Nephron (organoid): Measurements from ENCODE around the gene SUPT20HL2.

Source experiments
- H3K27ac Mint-ChIP-seq, 3 experiments: 2 replicates each; pipeline ENCODE4 v1.8.0; 2020; ENCODE audit warnings: mixed read lengths in 3 of 3, mild to moderate bottlenecking in 2 of 3, moderate library complexity in 1 of 3
- H3K27me3 Mint-ChIP-seq: 2 replicates; pipeline ENCODE4 v1.8.0; 2021; ENCODE audit warnings: low read depth, mild to moderate bottlenecking, moderate library complexity, mixed read lengths
- H3K36me3 Mint-ChIP-seq: 2 replicates; pipeline ENCODE4 v1.8.0; 2020; ENCODE audit warnings: low read depth, mixed read lengths
- H3K4me1 Mint-ChIP-seq: 2 replicates; pipeline ENCODE4 v1.8.0; 2020; ENCODE audit warnings: mixed read lengths
- H3K4me3 Mint-ChIP-seq, 3 experiments: 2 replicates each; pipeline ENCODE4 v1.8.0; 2020; ENCODE audit warnings: mild to moderate bottlenecking in 3 of 3, mixed read lengths in 3 of 3, moderate library complexity in 2 of 3
- H3K9me3 Mint-ChIP-seq: 2 replicates; pipeline ENCODE4 v1.8.0; 2020; ENCODE audit warnings: mixed read lengths
- TF ChIP-seq, protein P1 (sequence below), 3 experiments: fragments of 200-600 bp; sonication (generic); IDR thresholded peaks; one replicate each; pipeline ENCODE4 v1.5.0; 2021; ENCODE audit warnings: antibody characterized with exemption in 3 of 3; ENCODE audit not compliant: unreplicated experiment in 3 of 3

Gene SUPT20HL2

DNA sequence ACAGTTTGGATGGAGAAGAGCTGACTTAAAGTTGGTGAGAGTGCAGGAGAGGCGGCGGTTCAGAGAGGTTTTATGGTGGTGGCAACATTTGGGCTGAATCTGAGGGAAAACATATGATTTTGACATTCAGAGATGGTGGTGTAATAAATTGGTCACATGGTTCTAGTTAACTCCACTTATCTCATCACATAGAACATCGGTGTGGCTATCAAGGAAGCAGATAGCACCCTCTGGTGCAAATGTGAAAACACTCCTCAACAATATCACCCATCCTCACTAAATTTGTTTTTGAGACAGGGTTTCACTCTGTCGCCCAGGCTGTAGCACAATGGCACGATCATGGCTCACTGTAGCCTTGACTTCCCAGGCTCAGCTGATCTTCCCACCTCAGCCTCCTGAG, 28.8 kb downstream of the SUPT20HL2 start:
- peaks cover 58% of the 10 kb centered on the region for H3K4me1 Mint-ChIP-seq
- peaks cover 4% of the 10 kb centered on the region for H3K27me3 Mint-ChIP-seq
- H3K27ac Mint-ChIP-seq, result peak overlapping the region in 2 of 3 experiments; percentile 42 to 95
- H3K36me3 Mint-ChIP-seq, result no peaks in the 10 kb centered on the region
- H3K9me3 Mint-ChIP-seq, result no peaks in the 10 kb centered on the region
- no peak overlapping the region for H3K4me3 Mint-ChIP-seq
- TF ChIP-seq, protein P1, sequence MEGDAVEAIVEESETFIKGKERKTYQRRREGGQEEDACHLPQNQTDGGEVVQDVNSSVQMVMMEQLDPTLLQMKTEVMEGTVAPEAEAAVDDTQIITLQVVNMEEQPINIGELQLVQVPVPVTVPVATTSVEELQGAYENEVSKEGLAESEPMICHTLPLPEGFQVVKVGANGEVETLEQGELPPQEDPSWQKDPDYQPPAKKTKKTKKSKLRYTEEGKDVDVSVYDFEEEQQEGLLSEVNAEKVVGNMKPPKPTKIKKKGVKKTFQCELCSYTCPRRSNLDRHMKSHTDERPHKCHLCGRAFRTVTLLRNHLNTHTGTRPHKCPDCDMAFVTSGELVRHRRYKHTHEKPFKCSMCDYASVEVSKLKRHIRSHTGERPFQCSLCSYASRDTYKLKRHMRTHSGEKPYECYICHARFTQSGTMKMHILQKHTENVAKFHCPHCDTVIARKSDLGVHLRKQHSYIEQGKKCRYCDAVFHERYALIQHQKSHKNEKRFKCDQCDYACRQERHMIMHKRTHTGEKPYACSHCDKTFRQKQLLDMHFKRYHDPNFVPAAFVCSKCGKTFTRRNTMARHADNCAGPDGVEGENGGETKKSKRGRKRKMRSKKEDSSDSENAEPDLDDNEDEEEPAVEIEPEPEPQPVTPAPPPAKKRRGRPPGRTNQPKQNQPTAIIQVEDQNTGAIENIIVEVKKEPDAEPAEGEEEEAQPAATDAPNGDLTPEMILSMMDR (IDR thresholded peaks at IDR 0.05; ENCODE audit: unreplicated experiment in 3 of 3), result no peak

DNA sequence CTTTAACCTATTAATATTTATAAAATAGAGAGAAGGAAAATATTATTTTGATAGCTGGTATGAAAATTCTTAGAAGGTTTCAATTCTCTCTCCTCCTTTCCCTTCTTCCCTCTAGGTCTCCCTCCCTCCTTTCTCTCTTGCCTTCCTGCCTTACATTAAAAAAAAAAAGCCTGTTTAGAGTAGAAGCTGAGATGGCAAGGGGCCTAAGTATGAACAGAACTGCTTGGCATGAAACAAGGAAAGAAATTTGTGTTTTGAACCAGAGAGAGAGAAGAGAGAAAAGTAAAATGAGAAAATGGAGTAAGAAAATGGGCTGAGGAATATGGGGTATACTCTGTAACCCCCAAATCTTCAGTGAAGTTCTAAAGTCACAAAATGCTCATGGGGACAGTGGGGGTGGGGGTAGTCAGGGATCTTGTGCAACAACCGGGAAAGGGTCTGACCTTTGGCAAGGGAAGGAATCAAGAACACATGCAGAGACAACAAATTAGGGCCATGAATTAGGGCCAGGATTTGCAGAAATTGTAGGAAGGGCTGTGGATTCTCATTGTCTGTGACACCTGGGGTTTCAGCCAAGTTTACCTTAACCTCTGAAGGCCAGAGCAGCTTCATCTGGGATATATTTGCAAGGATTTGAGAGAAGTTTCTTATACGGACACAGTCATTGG, 30.6 kb downstream of the SUPT20HL2 start:
- peak overlapping the region in 2 of 3 experiments; percentile 0 to 3 for H3K4me3 Mint-ChIP-seq
- H3K36me3 Mint-ChIP-seq, result no peaks in the 10 kb centered on the region
- no peaks in the 10 kb centered on the region for H3K9me3 Mint-ChIP-seq
- H3K27me3 Mint-ChIP-seq, result peaks cover 4% of the 10 kb centered on the region
- TF ChIP-seq, protein P1 (IDR thresholded peaks at IDR 0.05; ENCODE audit: unreplicated experiment in 3 of 3), result no peak
- H3K27ac Mint-ChIP-seq, result peak overlapping the region; percentile 76 to 95 (median 90)
- H3K4me1 Mint-ChIP-seq, result peaks cover 56% of the 10 kb centered on the region

DNA sequence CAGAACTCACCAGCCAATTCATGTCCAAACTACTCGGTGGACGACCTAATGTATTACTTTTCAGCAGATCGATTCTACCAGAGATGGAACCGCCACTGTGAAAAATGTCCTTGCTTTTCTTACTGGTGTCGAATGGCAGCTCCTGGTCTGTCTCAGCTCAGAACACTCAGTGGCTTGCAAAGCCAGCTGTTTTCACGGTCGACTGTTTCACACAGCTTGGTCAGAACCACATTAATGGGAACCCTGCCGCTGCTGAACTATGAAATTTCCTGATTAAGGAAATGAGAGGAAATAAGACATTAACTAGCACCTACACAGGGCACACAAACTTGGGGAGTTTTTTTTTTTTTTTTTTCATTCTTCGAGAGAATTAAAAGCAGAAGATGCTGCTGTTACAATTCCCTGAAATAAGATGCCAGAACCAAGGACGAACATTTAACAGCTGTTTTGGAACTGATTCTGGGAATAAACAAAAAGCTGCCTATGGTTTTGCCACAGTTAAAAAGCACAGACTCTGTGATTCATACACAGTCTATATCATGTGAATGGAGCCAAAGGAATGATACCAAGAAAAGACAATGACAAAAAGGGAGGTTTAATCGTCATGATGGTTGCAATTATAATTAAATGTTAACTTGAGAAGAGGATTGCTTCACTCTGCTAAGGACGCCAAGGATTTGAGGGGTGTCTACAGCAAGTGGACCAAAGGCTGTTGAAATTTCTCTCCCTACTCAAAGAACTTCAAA, 31.3 kb downstream of the SUPT20HL2 start:
- Mint-ChIP-seq H3K36me3 (no peaks in the 10 kb centered on the region), H3K9me3 (no peaks in the 10 kb centered on the region), H3K27me3 (peaks cover 4% of the 10 kb centered on the region), H3K4me1 (peaks cover 49% of the 10 kb centered on the region), H3K4me3 (peak overlapping the region; percentile 4 to 31 (median 23)), H3K27ac (peak overlapping the region; percentile 76 to 95 (median 90))
- TF ChIP-seq, protein P1 (IDR thresholded peaks at IDR 0.05; ENCODE audit: unreplicated experiment in 3 of 3), result no peak

DNA sequence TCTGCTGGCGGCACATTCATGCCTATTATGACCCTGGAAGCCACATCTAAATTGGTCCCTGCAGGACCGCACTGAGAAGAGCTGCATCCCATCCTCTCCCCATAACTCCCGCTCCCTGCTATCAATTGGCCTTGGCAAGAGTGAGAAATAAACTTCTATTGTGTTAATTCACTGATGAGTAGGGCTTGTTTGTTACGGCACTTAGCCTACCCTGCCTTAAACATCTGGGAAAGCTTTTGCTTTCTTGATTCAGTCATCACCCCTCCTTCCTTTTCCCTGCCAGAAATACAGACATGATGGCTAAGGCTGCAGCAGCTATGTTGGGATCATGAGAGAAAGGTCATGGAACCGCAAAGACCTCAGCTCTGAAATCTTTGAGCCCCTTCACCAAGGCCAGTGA, 36.5 kb downstream of the SUPT20HL2 start:
- no peak overlapping the region for H3K27ac Mint-ChIP-seq
- no peaks in the 10 kb centered on the region for H3K36me3 Mint-ChIP-seq
- no peaks in the 10 kb centered on the region for H3K27me3 Mint-ChIP-seq
- H3K4me1 Mint-ChIP-seq, result peaks cover 26% of the 10 kb centered on the region
- H3K4me3 Mint-ChIP-seq, result no peak overlapping the region
- TF ChIP-seq, protein P1 (IDR thresholded peaks at IDR 0.05; ENCODE audit: unreplicated experiment in 3 of 3), result no peak
- H3K9me3 Mint-ChIP-seq, result peaks cover 10% of the 10 kb centered on the region

DNA sequence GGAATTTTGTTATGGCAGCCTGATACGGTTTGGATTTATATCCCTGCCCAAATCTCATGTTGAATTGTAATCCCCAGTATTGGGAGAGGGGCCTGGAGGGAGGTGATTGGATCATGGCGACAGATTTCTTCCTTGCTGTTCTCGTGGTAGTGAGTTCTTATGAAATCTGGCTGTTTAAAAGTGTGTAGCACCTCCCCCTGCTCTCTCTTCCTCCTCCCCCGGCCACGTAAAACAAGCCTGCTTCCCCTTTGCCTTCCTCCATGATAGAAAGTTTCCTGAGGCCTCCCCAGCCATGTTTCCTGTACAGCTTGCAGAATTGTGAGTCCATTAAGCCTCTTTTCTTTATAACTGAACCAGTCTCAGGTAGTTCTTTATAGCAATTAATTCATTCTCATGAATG, 37.9 kb downstream of the SUPT20HL2 start:
- Mint-ChIP-seq H3K4me1 (peaks cover 18% of the 10 kb centered on the region), H3K27ac (peak overlapping the region in 1 of 3 experiments; percentile 32), H3K27me3 (no peaks in the 10 kb centered on the region), H3K4me3 (no peak overlapping the region), H3K36me3 (no peaks in the 10 kb centered on the region), H3K9me3 (peaks cover 19% of the 10 kb centered on the region)
- TF ChIP-seq, protein P1 (IDR thresholded peaks at IDR 0.05; ENCODE audit: unreplicated experiment in 3 of 3), result no peak
